ENCODE measurements around the gene ZNF674.
A peak's percentile ranks its signal among the peaks of the same experiment; 100 is the strongest.

Gene ZNF674

GRCh38 chrX:46545111-46546005 lies at the start of gene ZNF674:
ZNF674 (minus strand) TSS chrX:46545421; CDS start chrX:46542087, 3,334 bp downstream.
- DNase-seq = peak; percentile 94

GRCh38 chrX:46589977-46590723 lies 44.9 kb upstream of the ZNF674 start:
- DNase-seq = no peak

- no peak for DNase-seq
Observed at GRCh38 chrX:46588263-46588662, 43.0 kb upstream of the ZNF674 start.

- DNase-seq = no peak
Observed at GRCh38 chrX:46587753-46588171, 42.5 kb upstream of the ZNF674 start.

GRCh38 chrX:46587158-46587557 lies 41.9 kb upstream of the ZNF674 start:
- no peak for DNase-seq

- DNase-seq = no peak
Observed at GRCh38 chrX:46584736-46585135, 39.5 kb upstream of the ZNF674 start.

- no peak for DNase-seq
Observed at GRCh38 chrX:46582966-46583365, 37.7 kb upstream of the ZNF674 start.

DNA sequence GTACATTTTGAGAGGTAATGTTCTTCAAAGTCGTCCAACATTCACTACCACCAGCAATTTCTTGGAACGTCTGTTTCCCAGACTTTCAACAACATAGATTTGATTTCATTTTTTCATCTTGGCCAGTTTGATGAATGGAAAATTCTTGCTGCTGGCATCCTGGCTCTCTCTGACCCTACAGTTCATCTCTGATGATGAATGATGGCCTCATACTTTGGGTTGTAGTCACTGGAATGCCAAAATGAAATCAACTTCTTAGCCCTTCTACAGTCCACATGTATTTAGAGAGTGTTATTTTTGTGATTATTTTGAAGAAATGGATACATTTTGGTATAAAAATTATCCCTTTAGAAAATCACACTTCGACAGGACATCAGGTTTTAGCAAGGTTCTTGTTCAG lies 37.1 kb upstream of the ZNF674 start:
- no peak for DNase-seq

DNA sequence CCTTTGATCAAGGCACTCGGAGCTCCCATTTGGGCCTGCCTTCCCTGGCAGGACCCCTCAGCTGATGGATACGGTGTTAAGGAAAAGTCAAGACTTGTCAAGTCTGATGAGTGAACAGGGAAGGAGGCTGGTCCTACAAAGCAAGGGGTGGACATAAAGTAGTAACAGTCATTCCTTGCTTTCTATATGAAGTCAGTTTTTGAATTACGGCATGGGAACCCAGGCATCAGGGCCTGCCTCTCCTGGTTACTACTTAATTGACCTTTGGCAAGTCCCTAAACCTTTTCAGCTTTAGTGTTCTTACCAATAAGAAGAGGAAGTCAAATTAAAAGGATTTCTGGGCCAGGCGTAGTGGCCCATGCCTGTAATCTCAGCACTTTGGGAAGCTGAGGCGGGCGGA lies 35.4 kb upstream of the ZNF674 start:
- no peak for DNase-seq

DNA sequence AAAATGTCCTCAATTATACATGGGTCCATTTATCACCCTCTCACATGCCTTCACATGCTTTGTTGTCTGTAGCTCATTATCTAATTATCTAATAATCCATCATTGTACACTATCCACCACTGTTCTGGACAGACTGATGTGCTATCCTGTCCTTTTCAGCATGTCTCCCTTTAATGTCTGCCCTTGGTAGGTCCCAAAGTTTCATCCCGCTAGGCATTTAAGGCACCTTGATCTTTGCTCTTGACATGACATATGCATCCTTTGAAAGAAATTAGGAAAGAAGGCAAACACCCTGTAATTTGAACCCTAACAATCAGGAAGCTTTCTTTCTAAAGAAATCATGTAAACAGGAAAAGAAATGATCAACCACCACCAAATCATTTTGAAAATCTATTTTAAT lies 34.0 kb upstream of the ZNF674 start:
- no peak for DNase-seq

DNA sequence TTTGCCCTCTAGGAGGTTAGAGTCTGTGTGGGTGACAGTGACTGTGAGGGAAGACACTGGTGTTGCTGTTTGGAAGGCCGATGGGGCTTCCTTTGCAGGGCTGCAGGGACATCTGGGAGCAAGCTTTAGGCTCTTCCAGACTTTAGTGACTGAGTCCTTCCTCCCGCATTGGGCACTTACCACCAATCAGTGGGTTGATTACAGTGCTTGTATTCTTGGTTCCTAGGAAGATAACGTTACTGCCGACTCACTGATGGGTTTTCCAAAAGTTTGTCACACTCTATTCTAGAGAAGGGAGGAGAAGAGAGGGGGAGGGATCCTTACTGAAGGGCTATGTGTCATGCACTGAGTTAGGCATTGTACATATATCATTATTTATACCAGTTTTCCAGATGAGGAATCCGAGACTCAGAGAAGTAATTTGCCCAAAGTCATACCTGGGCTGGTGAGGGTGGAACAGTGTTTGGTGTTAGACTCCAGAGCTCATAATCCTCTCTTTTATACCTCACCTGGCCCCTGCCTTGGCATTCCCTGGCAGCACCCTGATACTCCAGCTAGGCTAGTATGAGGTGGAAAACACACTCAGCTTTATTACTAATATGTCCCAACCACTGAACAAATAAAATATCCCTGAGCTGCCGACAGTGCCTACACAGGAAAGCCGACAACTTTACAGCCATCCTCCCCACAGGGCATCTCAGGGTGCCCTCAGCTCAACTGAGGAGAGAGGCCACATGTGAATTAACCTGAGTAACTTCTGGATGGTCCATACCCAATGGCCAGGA lies 32.2 kb upstream of the ZNF674 start:
- DNase-seq = no peak

GRCh38 chrX:46576458-46576857 lies 31.2 kb upstream of the ZNF674 start:
- DNase-seq = no peak

GRCh38 chrX:46575991-46576392 lies 30.8 kb upstream of the ZNF674 start:
- DNase-seq = peak; percentile 56

DNA sequence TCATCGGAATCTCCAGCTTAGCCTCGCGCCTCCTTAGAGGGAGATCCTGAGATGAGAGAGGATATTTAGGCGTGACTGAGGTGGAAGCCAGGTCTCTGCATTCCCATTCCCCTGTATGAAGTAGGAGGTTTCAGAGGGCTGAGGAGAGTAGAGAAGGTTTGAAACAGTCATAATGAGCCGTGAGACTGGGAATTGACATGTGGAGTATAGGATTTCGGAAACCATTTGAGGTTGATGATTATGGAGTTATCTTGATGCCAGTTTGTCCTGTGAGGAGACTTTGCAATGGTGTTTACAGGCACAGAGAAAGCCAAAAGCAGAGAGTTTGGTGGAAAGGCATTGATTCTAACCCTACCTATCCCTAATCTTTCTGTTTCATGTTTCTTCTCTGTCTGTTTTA lies 30.4 kb upstream of the ZNF674 start:
- DNase-seq = peak; percentile 36

DNA sequence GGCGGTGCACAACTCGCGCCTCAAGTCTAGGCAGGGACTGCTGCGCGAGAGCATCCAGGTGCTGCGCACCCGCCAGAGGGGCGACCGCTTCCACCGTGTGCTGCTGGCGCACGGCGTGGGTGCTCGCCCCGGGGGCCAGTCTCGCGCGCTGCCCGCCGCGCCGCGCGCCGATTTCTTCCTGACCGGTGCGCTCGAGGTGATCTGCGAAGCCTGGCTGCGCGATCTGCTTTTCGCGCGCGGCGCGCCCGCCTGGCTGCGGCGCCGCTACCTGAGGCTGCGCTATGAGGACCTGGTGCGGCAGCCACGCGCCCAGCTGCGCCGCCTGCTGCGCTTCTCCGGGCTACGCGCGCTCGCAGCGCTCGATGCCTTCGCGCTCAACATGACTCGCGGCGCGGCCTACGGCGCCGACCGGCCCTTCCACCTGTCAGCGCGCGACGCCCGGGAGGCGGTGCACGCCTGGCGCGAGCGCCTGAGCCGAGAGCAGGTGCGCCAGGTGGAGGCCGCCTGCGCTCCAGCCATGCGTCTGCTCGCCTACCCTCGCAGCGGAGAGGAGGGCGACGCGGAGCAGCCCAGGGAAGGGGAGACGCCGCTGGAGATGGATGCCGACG lies 29.7 kb upstream of the ZNF674 start:
- DNase-seq = peak; percentile 85

GRCh38 chrX:46573892-46574773 lies 28.9 kb upstream of the ZNF674 start:
- peak; percentile 83 for DNase-seq

- DNase-seq = peak; percentile 85
Observed at GRCh38 chrX:46573331-46573891, 28.2 kb upstream of the ZNF674 start, which contains the start of gene CHST7. CHST7 (plus strand) TSS chrX:46573765; CDS start chrX:46573932, 167 bp downstream.

DNA sequence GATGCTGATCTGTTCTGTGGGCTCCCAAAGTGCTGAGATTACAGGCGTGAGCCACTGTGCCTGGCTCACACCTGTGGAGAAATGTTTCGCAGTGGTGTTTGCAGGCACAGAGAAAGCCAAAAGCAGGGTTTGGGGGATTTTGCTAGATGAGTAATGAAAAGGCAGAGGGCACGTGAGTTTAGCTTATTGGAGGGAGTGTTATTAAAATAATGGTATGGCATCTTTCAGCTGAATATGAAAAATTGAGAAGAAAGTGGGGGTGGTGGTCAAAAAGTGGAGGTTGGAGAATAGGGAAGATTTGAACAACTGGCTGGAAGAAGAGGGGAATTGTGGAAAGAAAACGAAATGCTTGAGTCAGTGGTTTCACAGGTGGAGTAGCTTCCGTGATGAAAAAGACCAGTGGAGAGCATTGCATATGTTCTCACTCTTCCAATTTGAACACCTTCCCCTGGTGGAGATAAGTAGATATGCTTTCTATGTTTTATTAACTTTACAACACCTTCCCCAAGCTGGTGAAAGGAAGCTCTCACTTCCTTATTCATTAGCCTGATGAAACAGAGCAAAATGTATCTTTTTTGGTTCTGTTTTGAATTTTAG lies 27.2 kb upstream of the ZNF674 start:
- DNase-seq = peak; percentile 7

GRCh38 chrX:46571423-46572339 lies 26.5 kb upstream of the ZNF674 start:
- DNase-seq = no peak

DNA sequence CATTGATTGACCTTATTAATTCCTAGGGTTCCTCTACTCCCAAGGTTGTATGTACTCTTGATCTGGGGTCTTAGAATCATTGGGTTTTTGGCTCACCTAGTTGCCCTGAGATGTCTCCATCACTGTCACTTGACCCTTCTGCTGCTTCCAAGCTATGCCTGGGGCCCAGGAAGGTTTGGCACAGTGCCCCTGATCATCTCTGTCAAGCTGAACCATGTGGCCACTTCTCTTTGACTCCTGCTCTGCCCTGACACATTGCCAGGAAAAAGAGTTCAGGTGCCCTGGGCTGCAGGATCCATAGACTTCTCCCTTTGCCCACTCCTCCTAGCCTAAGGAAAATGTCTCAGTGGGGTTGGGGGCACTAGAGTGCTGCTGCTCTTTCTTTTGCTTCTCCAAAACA lies 24.4 kb upstream of the ZNF674 start:
- DNase-seq = no peak

All from NCI-H69 (cell line).